Measurements from ENCODE around the gene DBNL. TPM values are rescaled to one million over a fixed set of nuclear protein-coding genes. Genes with fewer than 3 reads are reported as not detected.
A peak's percentile ranks its signal among the peaks of the same experiment; 100 is the strongest.

DBNL gene
- total RNA-seq, 1 donor from 2014 or later: 68.0 TPM

- H3K4me3 Mint-ChIP-seq (ENCODE audit: low read depth): no peak overlapping the region
- peaks cover 8% of the 10 kb centered on the region for H3K4me1 Mint-ChIP-seq (ENCODE audit: low read depth)
- TF ChIP-seq CTCF (IDR thresholded peaks at IDR 0.05; ENCODE audit: unreplicated experiment): no peak
- no peaks in the 10 kb centered on the region for H3K9me3 Mint-ChIP-seq (ENCODE audit: low read depth)
- H3K27me3 Mint-ChIP-seq: peaks cover 10% of the 10 kb centered on the region
- DNase-seq (ENCODE audit: low spot score, unreplicated experiment): no peak
- peaks cover 1% of the 10 kb centered on the region for H3K36me3 Mint-ChIP-seq (ENCODE audit: insufficient read depth)
- peak overlapping the region; percentile 67 for H3K27ac Mint-ChIP-seq
Measured at GRCh38 chr7:44066494-44067063, 22.1 kb downstream of the DBNL start.

GRCh38 chr7:44067064-44067951, 22.8 kb downstream of the DBNL start:
- H3K27me3 Mint-ChIP-seq: peaks cover 10% of the 10 kb centered on the region
- H3K27ac Mint-ChIP-seq: peak overlapping the region; percentile 67
- no peak for DNase-seq (ENCODE audit: low spot score, unreplicated experiment)
- H3K4me1 Mint-ChIP-seq (ENCODE audit: low read depth): peaks cover 8% of the 10 kb centered on the region
- TF ChIP-seq CTCF (IDR thresholded peaks at IDR 0.05; ENCODE audit: unreplicated experiment): no peak
- H3K9me3 Mint-ChIP-seq (ENCODE audit: low read depth): no peaks in the 10 kb centered on the region
- H3K36me3 Mint-ChIP-seq (ENCODE audit: insufficient read depth): peaks cover 1% of the 10 kb centered on the region
- no peak overlapping the region for H3K4me3 Mint-ChIP-seq (ENCODE audit: low read depth)

- no peak overlapping the region for H3K4me3 Mint-ChIP-seq (ENCODE audit: low read depth)
- peaks cover 10% of the 10 kb centered on the region for H3K27me3 Mint-ChIP-seq
- peaks cover 3% of the 10 kb centered on the region for H3K36me3 Mint-ChIP-seq (ENCODE audit: insufficient read depth)
- DNase-seq (ENCODE audit: low spot score, unreplicated experiment): no peak
- TF ChIP-seq CTCF (IDR thresholded peaks at IDR 0.05; ENCODE audit: unreplicated experiment): no peak
- peaks cover 8% of the 10 kb centered on the region for H3K4me1 Mint-ChIP-seq (ENCODE audit: low read depth)
- no peak overlapping the region for H3K27ac Mint-ChIP-seq
- H3K9me3 Mint-ChIP-seq (ENCODE audit: low read depth): no peaks in the 10 kb centered on the region
Measured at GRCh38 chr7:44068054-44068453, 23.6 kb downstream of the DBNL start.

- Mint-ChIP-seq H3K9me3 (ENCODE audit: low read depth) (no peaks in the 10 kb centered on the region), H3K27me3 (peaks cover 10% of the 10 kb centered on the region), H3K36me3 (ENCODE audit: insufficient read depth) (peaks cover 3% of the 10 kb centered on the region), H3K4me3 (ENCODE audit: low read depth) (no peak overlapping the region), H3K4me1 (ENCODE audit: low read depth) (no peaks in the 10 kb centered on the region), H3K27ac (peak overlapping the region; percentile 74)
- TF ChIP-seq CTCF (IDR thresholded peaks at IDR 0.05; ENCODE audit: unreplicated experiment): no peak
- no peak for DNase-seq (ENCODE audit: low spot score, unreplicated experiment)
Measured at GRCh38 chr7:44071726-44072363, 27.3 kb downstream of the DBNL start.

All from progenitor cell of endocrine pancreas (in vitro differentiated cells).